Measurements from ENCODE around the gene SRRM4.

DNA sequence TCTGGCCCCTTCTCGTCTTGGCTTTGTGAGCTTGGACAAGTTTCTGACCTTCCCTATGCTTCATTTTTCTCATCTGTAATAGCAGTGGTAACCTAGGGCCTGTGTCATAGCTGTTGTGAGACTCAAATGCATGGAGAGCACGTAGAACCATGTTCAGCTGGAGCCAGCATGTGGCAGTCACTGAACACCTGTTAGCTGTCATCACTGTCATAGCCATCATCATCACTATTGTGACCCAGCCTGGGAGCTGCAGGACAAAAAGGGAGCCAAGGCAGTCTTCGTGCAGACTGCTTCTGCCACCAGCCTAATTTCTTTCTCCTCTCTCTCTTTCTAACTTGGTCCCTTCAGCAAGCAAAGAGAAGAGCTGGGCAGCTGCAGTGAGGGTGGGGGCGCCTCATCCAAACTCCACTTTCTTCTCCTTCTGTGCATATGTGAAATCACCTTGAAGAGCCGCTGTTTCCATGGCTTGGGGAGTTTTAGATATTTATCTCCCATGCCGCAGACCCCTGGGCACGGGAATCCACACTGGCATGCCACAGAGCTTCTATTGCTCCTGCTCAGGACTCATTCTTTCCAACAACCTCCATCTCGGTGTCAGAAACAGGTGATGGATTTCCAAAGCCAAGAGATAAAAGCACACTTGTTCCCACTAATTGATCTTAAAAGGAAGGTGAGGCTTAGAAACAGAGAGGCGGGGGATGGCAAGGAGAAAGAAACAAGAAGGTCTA lies 87.0 kb downstream of the SRRM4 start:
- TF ChIP-seq, protein P1, sequence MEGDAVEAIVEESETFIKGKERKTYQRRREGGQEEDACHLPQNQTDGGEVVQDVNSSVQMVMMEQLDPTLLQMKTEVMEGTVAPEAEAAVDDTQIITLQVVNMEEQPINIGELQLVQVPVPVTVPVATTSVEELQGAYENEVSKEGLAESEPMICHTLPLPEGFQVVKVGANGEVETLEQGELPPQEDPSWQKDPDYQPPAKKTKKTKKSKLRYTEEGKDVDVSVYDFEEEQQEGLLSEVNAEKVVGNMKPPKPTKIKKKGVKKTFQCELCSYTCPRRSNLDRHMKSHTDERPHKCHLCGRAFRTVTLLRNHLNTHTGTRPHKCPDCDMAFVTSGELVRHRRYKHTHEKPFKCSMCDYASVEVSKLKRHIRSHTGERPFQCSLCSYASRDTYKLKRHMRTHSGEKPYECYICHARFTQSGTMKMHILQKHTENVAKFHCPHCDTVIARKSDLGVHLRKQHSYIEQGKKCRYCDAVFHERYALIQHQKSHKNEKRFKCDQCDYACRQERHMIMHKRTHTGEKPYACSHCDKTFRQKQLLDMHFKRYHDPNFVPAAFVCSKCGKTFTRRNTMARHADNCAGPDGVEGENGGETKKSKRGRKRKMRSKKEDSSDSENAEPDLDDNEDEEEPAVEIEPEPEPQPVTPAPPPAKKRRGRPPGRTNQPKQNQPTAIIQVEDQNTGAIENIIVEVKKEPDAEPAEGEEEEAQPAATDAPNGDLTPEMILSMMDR (IDR thresholded peaks at IDR 0.05 in 8 of 11, conservative IDR thresholded peaks at IDR 0.05 in 3 of 11): no peak
- no peak for TF ChIP-seq POLR2AphosphoS5 (IDR thresholded peaks at IDR 0.05)
